Small intestine (tissue), 7 donors: ENCODE measurements around the gene FPR1. TPM values are rescaled to one million over a fixed set of nuclear protein-coding genes. Genes with fewer than 3 reads are reported as not detected.

ENCODE experiments used
- DNase-seq, 2 donors: peaks; one replicate each; pipeline versions ENCODE4 v3.0.0 to v3.0.0-alpha.2; 2013
- FAIRE-seq: peaks from 2 replicates; lab custom pipeline; 2012; peaks lifted over from hg19 to GRCh38; lab: Jason Lieb, UNC
- H3K27ac ChIP-seq, 3 donors: one replicate each; pipeline ENCODE4 v1.5.1; 2013; ENCODE audit warnings: low read length in 2 of 3, mild to moderate bottlenecking in 2 of 3, control low read depth in 1 of 3, inconsistent platforms in 1 of 3, low read depth in 1 of 3, moderate library complexity in 1 of 3
- H3K27me3 ChIP-seq, 3 donors: one replicate each; pipeline ENCODE4 v1.6.1; 2013; ENCODE audit warnings: low read length in 3 of 3, inconsistent platforms in 1 of 3; ENCODE audit not compliant: control insufficient read depth in 3 of 3, insufficient read depth in 3 of 3
- H3K36me3 ChIP-seq, 3 donors: one replicate each; pipeline ENCODE4 v1.6.1; 2013; ENCODE audit warnings: low read length in 3 of 3, inconsistent platforms in 1 of 3, low read depth in 1 of 3, mild to moderate bottlenecking in 1 of 3, moderate library complexity in 1 of 3; ENCODE audit not compliant: control insufficient read depth in 3 of 3, insufficient read depth in 2 of 3
- H3K4me1 ChIP-seq, 3 donors: one replicate each; pipeline ENCODE4 v1.6.1; 2013; ENCODE audit warnings: low read length in 2 of 3, inconsistent platforms in 1 of 3, low read depth in 1 of 3, mild to moderate bottlenecking in 1 of 3, moderate library complexity in 1 of 3; ENCODE audit not compliant: control insufficient read depth in 3 of 3, insufficient read depth in 2 of 3
- H3K4me3 ChIP-seq, 3 donors: one replicate each; pipeline ENCODE4 v1.5.1; 2013; ENCODE audit warnings: low read length in 3 of 3, control low read depth in 1 of 3, inconsistent platforms in 1 of 3, low read depth in 1 of 3, mild to moderate bottlenecking in 1 of 3, moderate library complexity in 1 of 3
- H3K9me3 ChIP-seq, 2 donors: one replicate each; pipeline ENCODE4 v1.6.1; 2013; ENCODE audit warnings: low read depth in 1 of 2, low read length in 1 of 2; ENCODE audit not compliant: control insufficient read depth in 2 of 2, insufficient read depth in 1 of 2
- WGBS, 3 donors: extraction: QIAGEN DNeasy Blood & Tissue Kit; methylation state at CpG; one replicate each; pipeline ENCODE4 v1.1.7; 2013; 5-methylcytosine and 5-hydroxymethylcytosine counted together
- polyA plus RNA-seq, 4 donors: library from polyadenylated mRNA; stranded (reverse) in 3 of 4; unstranded in 1 of 4; fragments of 200-250 nt in 3 of 4; fragments of 120-200 nt in 1 of 4; gene quantifications; one replicate each; pipeline versions ENCODE4 v1.2.1 to v1.2.3, GENCODE V29; 2013
- donor health status: healthy with polysubstance abuse.
- donor health status: control.
- donor health status: control.
- donor health status: Bipolar disorder and iron deficiency.
- donor health status: healthy.

Gene FPR1
- polyA plus RNA-seq, 4 donors: 0.40 to 8.1 (median 1.9) TPM

GRCh38 chr19:51794885-51795490 is 43.3 kb upstream of the FPR1 start, which contains the start of gene FPR3:
FPR3 (plus strand) TSS chr19:51795157; CDS start chr19:51823749, 28,592 bp downstream.
- H3K4me1 ChIP-seq: no peaks in the 10 kb centered on the region
- no peaks in the 10 kb centered on the region for H3K36me3 ChIP-seq
- FAIRE-seq (no peak), DNase-seq (no peak)
- H3K4me3 ChIP-seq: no peak within 1 kb of the TSS
- H3K9me3 ChIP-seq: peaks cover 0 to under 1% of the 10 kb centered on the region in 2 donors
- no peaks in the 10 kb centered on the region for H3K27me3 ChIP-seq
- 62 to 74% (median 71%) methylated on average over 2 of the region's 2 CpGs for WGBS, 3 donors
- H3K27ac ChIP-seq: no peak within 1 kb of the TSS

- Histone ChIP-seq H3K27me3 (no peaks in the 10 kb centered on the region), H3K36me3 (no peaks in the 10 kb centered on the region), H3K4me1 (no peaks in the 10 kb centered on the region), H3K4me3 (no peak overlapping the region), H3K27ac (no peak overlapping the region), H3K9me3 (no peaks in the 10 kb centered on the region)
- WGBS, 3 donors: 80 to 82% (median 81%) methylated on average over 2 of the region's 2 CpGs
- no peak for FAIRE-seq
- no peak for DNase-seq
These were observed 42.3 kb upstream of the FPR1 start for GRCh38 chr19:51793994-51794393.

GRCh38 chr19:51792932-51793331 is 41.3 kb upstream of the FPR1 start:
- no peaks in the 10 kb centered on the region for H3K4me1 ChIP-seq
- WGBS, 3 donors: 46 to 70% (median 55%) methylated on average over 2 of the region's 2 CpGs
- no peak for FAIRE-seq
- H3K9me3 ChIP-seq: no peaks in the 10 kb centered on the region
- H3K27me3 ChIP-seq: no peaks in the 10 kb centered on the region
- H3K36me3 ChIP-seq: no peaks in the 10 kb centered on the region
- no peak for DNase-seq
- no peak overlapping the region for H3K4me3 ChIP-seq
- no peak overlapping the region for H3K27ac ChIP-seq

GRCh38 chr19:51789061-51789795 is 37.5 kb upstream of the FPR1 start:
- WGBS, 3 donors: 80 to 83% (median 80%) methylated on average over 6 of the region's 6 CpGs
- Histone ChIP-seq H3K36me3 (no peaks in the 10 kb centered on the region), H3K27ac (no peak overlapping the region), H3K4me3 (no peak overlapping the region), H3K9me3 (no peaks in the 10 kb centered on the region), H3K4me1 (no peaks in the 10 kb centered on the region), H3K27me3 (no peaks in the 10 kb centered on the region)
- DNase-seq (no peak), FAIRE-seq (no peak)

- Histone ChIP-seq H3K9me3 (no peaks in the 10 kb centered on the region), H3K27me3 (no peaks in the 10 kb centered on the region), H3K4me3 (no peak overlapping the region), H3K4me1 (no peaks in the 10 kb centered on the region), H3K36me3 (no peaks in the 10 kb centered on the region), H3K27ac (no peak overlapping the region)
- no peak for FAIRE-seq
- no peak for DNase-seq
- 47 to 65% (median 47%) methylated on average over 2 of the region's 2 CpGs for WGBS, 3 donors
These were observed 36.4 kb upstream of the FPR1 start for GRCh38 chr19:51788029-51788428.

- Histone ChIP-seq H3K9me3 (no peaks in the 10 kb centered on the region), H3K27me3 (no peaks in the 10 kb centered on the region), H3K27ac (no peak overlapping the region), H3K4me3 (no peak overlapping the region), H3K36me3 (no peaks in the 10 kb centered on the region), H3K4me1 (no peaks in the 10 kb centered on the region)
- DNase-seq (no peak), FAIRE-seq (no peak)
- WGBS, 3 donors: 48 to 62% (median 48%) methylated on average over 6 of the region's 6 CpGs
These were observed 35.2 kb upstream of the FPR1 start for GRCh38 chr19:51786646-51787494.

- H3K27ac ChIP-seq: peak overlapping the region in 1 of 3 donors; percentile 21
- FAIRE-seq (no peak), DNase-seq (no peak)
- H3K4me1 ChIP-seq: no peaks in the 10 kb centered on the region
- no peaks in the 10 kb centered on the region for H3K9me3 ChIP-seq
- H3K4me3 ChIP-seq: no peak overlapping the region
- no peaks in the 10 kb centered on the region for H3K27me3 ChIP-seq
- 65 to 75% (median 74%) methylated on average over 6 of the region's 6 CpGs for WGBS, 3 donors
- H3K36me3 ChIP-seq: no peaks in the 10 kb centered on the region
These were observed 33.4 kb upstream of the FPR1 start for GRCh38 chr19:51784922-51785690.
